NCI-H1105 treated with DMSO at 0.1 percent for 48 hours (cell line): Measurements from ENCODE around the gene RALGAPA2.
A peak's percentile ranks its signal among the peaks of the same experiment; 100 is the strongest.

ENCODE experiments used
- DNase-seq: peaks from one replicate; lab custom pipeline; 2025; lab: John Stamatoyannopoulos, UW

Gene RALGAPA2

DNA sequence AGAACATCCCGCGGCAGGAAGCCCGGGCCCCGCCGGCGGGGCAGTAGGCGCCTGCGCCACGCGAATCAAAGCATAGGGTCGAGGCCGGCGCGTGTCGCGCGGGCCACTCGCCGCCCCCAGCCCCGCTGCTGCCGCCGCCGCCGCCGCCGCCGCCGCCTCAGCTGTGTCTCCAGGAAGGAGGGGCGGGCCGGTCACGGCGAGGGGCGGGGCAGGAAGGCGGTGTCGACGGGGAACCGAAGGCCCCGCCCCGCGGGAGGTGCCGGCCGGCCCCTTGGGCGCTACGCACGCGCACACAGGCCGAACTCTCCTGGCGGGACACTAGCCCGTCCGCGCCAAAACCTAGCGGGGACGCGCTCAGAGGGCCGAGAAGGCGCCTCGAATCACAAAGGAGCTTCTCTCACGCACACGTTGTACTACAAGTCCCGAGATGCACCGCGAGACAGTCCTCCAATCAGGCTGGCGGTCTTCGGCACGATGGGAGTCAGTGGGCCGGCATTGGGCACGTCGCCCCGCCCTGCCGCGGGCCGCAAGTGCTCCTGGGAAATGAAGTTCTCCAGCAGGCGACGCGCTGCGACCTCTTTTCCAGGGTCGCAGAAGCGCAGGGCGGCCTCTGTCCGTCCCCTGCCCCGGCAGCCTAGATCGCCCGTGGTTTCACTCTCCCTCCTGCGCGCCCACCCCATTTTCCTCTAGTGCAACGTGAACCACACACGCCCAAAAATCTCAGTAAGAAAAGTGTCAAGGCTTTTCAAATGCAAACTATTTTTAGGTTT, at the start of gene RALGAPA2:
Gene RALGAPA2 (minus strand): TSS at position 171 of the 770 bp plus-strand sequence. CDS start 164 bp downstream, at position 7.
- peak; percentile 100 for DNase-seq

DNA sequence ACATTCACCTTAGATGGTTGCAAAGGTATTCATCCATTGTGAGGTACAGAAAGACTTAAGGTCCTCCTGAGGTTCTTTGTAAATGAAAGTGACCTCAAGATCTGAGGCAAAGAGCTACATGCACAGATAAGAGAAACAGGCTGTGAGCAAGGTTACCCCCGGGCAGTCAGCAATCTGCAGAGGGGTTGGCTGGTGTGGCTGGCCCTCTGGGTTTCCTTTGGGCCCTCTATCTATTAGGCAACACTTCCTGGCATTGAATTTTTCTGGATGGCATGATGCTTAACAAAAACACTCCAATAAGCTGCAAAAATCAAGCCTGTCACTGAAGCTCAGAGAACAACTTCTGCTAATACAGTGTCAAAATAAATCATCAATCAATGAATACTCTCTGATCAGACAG, 48.9 kb upstream of the RALGAPA2 start:
- no peak for DNase-seq

GRCh38 chr20:20759132-20759531, 46.7 kb upstream of the RALGAPA2 start:
- DNase-seq = no peak

DNA sequence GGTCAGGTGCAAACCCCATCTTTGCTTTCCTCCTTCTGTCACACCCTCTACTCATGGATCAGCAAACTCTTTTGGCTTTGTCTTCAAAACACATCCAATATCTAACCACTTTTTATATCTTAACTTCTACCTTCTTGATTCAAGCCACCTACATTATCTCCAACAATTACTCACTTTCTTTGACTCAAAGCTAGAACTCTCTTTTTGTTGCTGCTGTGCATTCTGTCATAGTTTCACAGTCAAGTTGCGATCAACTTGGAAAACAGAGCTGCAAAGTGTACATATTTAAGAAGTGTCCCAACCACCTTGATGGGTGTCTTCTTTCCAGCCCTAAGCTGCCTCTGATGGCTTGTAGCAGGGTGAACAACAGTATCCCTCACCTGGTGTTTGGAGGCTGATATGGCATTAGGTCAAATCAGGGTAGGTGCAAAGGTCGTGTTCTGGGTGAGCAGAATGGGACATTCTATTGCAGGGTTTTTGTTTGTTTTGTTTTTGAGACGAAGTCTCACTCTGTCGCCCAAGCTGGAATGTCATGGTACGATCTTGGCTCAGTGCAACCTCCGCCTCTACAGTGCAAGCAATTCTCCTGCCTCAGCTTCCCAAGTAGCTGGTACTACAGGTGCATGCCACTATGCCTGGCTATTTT, 43.4 kb upstream of the RALGAPA2 start:
- no peak for DNase-seq

DNA sequence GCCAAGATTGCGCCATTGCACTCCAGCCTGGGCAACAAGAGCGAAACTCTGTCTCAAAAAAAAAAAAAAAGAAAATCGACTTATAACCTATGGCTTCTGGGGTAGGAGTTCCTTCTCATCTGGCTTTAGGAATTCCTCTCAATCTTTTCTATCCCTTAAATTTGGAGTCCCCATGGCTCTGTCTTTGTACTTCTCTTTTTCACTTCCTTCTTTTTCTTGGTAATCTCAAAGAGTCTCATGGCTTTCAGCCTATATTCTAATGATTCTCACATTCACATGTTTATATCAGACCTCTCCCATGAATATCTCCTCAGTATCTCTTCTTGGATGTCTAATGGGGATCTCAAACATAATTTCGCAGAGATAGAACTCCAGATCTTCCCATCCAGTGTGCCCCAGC, 42.8 kb upstream of the RALGAPA2 start:
- no peak for DNase-seq

- no peak for DNase-seq
Observed at GRCh38 chr20:20754714-20755113, 42.3 kb upstream of the RALGAPA2 start.

- no peak for DNase-seq
Observed at GRCh38 chr20:20752712-20753111, 40.3 kb upstream of the RALGAPA2 start.

DNA sequence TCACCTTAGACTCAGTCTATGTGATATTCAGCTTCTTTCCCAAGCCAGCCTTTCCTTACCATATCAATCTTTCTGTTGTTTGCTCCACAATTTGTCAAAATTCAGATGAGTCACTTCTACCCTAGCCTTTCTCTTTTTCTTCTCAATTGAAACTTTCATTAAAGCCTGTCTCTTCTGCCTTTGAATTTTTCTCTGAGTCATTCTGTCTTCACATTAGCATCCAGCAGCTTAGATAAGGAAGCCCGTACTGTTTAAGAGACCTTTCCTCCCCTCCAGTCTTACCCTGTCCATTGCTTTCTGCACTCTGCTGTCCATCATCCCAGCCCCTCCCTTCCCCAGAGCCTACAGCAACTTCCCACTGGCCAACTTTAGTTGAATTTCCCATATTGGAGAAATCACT, 34.9 kb upstream of the RALGAPA2 start:
- DNase-seq = no peak

DNA sequence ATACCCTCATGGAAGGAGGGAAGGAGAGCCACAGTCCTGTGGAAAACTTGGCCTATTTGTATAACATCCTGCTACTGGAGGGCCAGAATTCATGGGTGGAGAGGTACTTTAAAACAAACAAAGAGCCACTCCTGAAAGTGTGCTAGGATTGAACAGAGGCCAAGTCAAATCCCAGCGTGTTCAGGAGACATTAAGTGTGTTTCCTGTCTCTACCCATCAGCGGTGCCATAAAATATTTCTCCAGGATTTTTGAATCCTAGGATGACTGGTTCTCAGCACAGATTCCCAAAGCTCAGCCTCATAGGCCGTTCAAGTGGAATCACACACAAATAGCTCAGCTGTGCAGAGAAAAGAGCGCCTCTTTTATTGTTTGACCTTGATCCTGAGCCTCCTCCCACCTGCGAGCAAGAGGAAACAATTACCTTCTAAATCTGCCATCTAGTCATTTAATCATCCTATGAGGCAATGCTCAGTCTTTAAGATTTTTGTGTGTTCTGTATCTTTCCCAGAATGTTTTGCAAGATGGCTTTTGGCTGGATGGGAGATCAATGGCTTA, 31.8 kb upstream of the RALGAPA2 start:
- peak; percentile 84 for DNase-seq

GRCh38 chr20:20743511-20744169, 31.2 kb upstream of the RALGAPA2 start:
- DNase-seq = no peak

DNA sequence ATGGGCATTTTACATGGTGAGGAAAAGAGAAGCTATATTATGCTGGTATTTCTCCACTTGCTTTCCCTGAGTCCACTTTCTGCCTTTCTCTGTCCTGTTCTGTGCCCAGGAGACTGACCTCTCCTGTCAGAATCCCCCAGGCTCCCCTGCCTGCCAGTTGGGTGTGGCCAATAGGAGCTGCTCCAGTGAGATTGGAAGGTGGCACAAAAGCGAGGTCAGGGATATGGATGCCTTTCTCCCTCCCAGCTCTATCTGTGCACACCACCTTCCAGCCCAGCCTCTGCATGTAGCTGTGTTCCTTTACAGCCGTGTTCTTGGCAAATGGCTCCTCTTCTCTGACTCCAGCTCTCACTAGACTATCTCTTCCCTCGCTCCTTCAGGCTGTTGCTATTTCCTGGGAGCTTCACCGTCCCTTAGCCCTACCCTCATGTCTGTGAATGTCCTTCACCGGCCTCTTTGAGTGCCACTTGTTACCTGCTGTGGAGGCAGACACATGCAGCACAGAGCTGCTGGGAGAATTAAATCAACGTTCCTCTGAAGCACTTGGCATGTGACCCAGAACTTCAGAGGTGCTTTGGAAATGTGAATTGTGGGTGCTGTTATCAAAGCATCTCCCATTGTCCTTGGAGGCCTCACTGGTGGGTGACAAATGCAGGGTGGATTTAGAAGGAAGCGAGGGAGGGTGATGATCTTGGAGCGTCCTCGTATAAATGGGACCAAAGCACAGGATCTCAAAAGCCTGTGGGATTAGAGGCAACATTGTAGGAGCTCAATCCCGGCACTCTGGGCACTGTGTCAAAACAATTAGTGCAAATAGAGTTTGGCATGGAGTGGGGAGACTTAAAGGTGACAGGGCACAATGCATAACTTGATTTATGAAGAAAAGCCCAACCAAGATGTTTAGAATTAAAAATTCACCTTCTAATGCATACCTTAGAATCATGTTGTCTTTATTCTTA, 28.9 kb upstream of the RALGAPA2 start:
- peak; percentile 83 for DNase-seq

DNA sequence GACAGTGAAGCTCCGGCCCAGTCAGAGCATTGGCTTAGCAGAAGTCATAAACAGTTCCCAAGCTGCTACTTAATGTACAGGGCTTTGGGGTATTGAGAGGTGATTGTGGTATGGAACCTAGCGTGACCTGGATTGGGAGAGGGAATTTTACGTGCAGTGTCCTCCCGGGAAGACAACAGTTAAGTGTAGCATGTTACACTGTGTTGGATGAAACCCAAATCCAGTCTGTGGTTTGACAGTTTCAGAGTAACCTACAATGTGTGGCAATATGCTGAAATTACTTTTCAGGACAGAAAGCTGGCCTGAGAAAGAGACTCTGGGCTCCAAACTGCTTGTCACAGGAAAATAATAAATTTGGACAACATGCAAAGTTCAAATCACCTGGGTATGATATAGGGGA, 28.1 kb upstream of the RALGAPA2 start:
- DNase-seq = no peak

DNA sequence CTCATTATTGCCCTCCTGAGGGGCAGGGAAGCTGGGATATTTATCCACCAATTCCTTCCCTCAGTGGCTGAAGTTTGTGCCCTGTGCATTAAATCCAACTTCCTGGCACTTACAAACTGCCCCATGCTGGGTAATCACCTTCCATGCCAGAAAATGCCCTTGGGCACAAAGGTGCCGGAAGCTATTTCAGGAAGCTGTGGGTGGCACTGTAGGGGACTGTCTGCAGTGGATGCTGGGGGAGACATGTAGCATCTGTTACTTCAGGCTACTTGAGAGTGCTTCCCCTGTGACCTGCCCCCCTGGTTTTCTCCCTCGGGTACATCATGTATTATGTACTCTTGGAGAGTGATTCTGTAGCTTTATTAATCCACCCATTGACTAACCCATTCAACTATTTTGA, 24.7 kb upstream of the RALGAPA2 start:
- no peak for DNase-seq

- DNase-seq = no peak
Observed at GRCh38 chr20:20736303-20736702, 23.9 kb upstream of the RALGAPA2 start.

- no peak for DNase-seq
Observed at GRCh38 chr20:20734475-20734948, 22.1 kb upstream of the RALGAPA2 start.

DNA sequence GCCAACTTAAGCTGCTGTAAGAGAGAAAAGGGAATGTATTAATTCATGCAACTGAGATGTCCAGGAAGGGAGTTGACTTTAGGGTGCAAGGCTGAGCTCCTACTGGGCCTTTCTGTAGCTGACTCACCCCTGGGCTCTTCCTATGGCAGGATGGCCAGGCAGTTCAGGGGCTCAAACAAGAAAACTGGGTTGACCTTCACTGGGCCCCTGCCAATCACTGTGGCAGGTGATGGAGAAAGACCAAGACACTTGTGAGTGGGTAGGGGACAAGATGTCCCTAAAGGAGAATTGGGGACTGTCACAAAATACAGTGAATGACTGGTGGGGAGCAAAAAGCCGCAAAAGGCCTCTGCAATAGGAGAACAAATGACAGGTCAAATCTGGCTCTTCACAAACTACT, 21.5 kb upstream of the RALGAPA2 start:
- DNase-seq = no peak

- DNase-seq = no peak
Observed at GRCh38 chr20:20732641-20733040, 20.2 kb upstream of the RALGAPA2 start.

DNA sequence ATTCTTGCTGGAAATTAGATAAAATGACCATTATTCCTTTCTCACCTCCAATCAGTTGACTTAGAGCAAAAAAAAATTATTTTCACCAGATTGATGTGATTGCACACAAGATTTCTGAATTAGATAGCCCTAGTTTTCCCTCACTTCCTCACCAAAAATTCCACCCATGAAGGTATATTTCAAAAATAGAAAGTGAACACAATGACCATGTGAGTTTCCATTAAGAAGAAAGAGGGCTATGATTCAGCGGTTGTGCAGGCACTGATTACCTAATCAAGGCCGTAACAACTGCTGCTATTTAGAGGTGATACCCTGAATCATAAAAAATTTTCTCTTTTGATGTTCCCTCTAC, 19.5 kb upstream of the RALGAPA2 start:
- DNase-seq = no peak

GRCh38 chr20:20731000-20731944, 18.8 kb upstream of the RALGAPA2 start:
- DNase-seq = no peak

- no peak for DNase-seq
Observed at GRCh38 chr20:20729563-20729962, 17.1 kb upstream of the RALGAPA2 start.
